ENCODE data around the gene BICC1.

GRCh38 chr10:58752665-58753064, 240.0 kb downstream of the BICC1 start:
- no peak for TF ChIP-seq CTCF (conservative IDR thresholded peaks at IDR 0.05 in 1 of 2, IDR thresholded peaks at IDR 0.05 in 1 of 2; ENCODE audit: low read depth in 1 of 2, low read length in 2 of 2)
- no peak for TF ChIP-seq EZH2 (IDR thresholded peaks at IDR 0.05; ENCODE audit: low read length, missing control alignments)
